Kidney epithelial cell (primary cell): ENCODE data around the gene TNNI3K. TPM values are rescaled to one million over a fixed set of nuclear protein-coding genes. Genes with fewer than 3 reads are reported as not detected.

Experiments
- DNase-seq: peaks from one replicate; pipeline ENCODE4 v3.0.0-alpha.2; 2010; ENCODE audit warnings: low read depth
- H3K27me3 ChIP-seq: 2 replicates; pipeline ENCODE4 v1.6.0; 2011; ENCODE audit warnings: low read length; ENCODE audit not compliant: control insufficient read depth, insufficient read depth
- H3K36me3 ChIP-seq: 2 replicates; pipeline ENCODE4 v1.5.1; 2011; ENCODE audit warnings: low read length; ENCODE audit not compliant: control insufficient read depth, insufficient read depth
- H3K4me3 ChIP-seq: 2 replicates; pipeline ENCODE4 v1.5.1; 2011; ENCODE audit warnings: low read depth, mild to moderate bottlenecking, control low read depth, low read length
- total RNA-seq: library from RNA; depleted of rRNA; stranded (reverse); fragments of >200 nt; gene quantifications from 2 replicates; pipeline ENCODE4 v1.2.3, GENCODE V29; 2015
- TF ChIP-seq, protein P1 (sequence below): IDR thresholded peaks from 2 replicates; pipeline ENCODE4 v1.5.1; 2011; ENCODE audit warnings: mild to moderate bottlenecking, moderate library complexity, low read length, control low read depth, inconsistent platforms; ENCODE audit not compliant: insufficient read depth, poor library complexity, severe bottlenecking

Gene TNNI3K
- total RNA-seq, 1 donor from 2014 or later, result not detected

DNA sequence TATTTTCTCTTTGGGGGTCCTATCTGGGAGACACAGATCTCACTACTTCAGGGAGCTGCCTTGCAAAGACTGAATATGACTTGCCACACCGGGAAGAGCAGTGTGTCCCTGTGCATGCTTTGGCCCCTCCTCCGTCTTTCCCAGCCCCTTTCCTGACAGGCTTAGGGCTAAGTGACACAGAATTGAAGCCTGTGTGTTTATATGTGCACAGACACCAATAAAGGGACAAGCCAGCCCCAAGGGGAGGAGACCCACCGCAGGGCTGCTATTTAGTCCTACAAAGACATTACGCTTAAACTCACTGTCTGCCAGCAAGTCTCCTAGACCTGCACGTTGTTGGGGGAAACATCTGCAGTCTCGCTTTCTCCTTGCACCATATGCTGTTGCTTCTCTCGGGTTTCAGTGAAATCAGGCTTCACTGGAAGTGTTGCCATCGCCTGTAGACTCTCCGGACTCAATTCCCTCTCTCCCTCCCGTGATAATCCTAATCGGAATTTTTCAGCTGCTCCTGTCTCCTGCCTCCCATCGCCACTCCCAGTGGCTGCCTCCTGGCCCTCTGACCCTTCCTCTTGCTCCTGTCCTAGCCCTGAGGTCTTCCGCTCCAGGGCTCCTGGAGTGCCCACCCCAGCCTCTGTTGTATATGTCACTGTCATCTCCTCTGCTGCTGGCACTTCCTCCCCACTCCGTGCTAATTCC is 335.8 kb downstream of the TNNI3K start:
- Histone ChIP-seq H3K36me3 (no peaks in the 10 kb centered on the region), H3K4me3 (no peak overlapping the region), H3K27me3 (peaks cover 3% of the 10 kb centered on the region)
- TF ChIP-seq, protein P1, sequence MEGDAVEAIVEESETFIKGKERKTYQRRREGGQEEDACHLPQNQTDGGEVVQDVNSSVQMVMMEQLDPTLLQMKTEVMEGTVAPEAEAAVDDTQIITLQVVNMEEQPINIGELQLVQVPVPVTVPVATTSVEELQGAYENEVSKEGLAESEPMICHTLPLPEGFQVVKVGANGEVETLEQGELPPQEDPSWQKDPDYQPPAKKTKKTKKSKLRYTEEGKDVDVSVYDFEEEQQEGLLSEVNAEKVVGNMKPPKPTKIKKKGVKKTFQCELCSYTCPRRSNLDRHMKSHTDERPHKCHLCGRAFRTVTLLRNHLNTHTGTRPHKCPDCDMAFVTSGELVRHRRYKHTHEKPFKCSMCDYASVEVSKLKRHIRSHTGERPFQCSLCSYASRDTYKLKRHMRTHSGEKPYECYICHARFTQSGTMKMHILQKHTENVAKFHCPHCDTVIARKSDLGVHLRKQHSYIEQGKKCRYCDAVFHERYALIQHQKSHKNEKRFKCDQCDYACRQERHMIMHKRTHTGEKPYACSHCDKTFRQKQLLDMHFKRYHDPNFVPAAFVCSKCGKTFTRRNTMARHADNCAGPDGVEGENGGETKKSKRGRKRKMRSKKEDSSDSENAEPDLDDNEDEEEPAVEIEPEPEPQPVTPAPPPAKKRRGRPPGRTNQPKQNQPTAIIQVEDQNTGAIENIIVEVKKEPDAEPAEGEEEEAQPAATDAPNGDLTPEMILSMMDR, result no peak
- no peak for DNase-seq

DNA sequence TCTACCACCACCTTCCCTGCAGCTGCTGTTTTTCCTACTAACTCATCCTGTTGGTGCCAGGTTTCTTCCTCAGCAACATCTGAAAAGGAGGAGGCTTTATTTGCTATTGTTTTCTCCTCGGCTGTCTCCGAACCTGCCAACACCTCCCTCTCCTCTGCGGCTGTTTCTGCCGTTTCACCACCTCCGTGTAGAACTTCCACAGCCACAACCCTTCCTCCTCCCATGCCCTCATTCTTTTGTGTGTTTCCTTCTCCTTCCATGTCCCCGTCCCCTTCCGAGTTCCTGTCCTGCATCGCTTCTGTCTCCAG is 336.3 kb downstream of the TNNI3K start:
- Histone ChIP-seq H3K27me3 (peaks cover 3% of the 10 kb centered on the region), H3K4me3 (no peak overlapping the region), H3K36me3 (no peaks in the 10 kb centered on the region)
- no peak for DNase-seq
- TF ChIP-seq, protein P1, result no peak

- Histone ChIP-seq H3K36me3 (no peaks in the 10 kb centered on the region), H3K4me3 (no peak overlapping the region), H3K27me3 (peaks cover 3% of the 10 kb centered on the region)
- no peak for DNase-seq
- TF ChIP-seq, protein P1, result no peak
Observed at GRCh38 chr1:74571891-74572290, 336.7 kb downstream of the TNNI3K start.

DNA sequence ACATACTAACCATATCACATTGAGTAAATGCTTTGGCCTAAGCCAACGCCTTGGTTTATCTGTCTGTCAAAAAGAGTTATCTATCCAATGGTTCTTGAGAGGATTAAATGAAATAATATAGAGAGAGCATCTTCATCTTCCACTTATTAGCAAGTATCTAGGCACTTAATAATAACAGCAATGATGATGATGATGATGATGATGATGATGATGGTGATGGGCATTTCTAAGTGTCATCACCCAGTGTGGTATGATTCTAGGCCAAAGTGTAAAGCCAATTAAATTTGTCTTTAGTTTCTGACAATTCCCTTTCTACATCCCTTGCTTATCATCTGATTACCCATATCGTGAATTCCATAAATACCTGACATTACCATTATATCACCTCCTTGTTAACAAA is 342.9 kb downstream of the TNNI3K start:
- H3K27me3 ChIP-seq, result no peaks in the 10 kb centered on the region
- DNase-seq, result no peak
- TF ChIP-seq, protein P1, result no peak
- no peaks in the 10 kb centered on the region for H3K36me3 ChIP-seq
- H3K4me3 ChIP-seq, result no peak overlapping the region

- Histone ChIP-seq H3K4me3 (no peak overlapping the region), H3K27me3 (no peaks in the 10 kb centered on the region), H3K36me3 (no peaks in the 10 kb centered on the region)
- DNase-seq, result no peak
- TF ChIP-seq, protein P1, result no peak
Observed at GRCh38 chr1:74579425-74579824, 344.2 kb downstream of the TNNI3K start.

DNA sequence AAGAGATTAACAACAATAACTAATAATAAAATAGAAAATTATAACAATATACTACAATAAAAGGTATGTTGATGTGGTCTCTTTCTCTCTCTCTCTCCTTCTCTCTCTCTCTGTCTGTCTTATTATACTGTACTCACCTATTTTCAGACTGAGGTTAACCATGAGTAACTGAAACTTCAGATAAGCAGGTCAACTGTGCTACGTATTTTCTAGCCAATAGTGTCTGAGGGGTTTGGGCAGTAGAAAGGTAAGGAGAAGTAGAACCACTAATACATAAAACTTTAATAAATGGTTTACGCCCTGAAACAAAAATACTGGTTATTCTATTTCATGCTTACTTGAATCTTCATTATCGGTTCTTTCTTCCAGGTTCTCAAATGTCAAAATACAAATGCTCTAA is 348.2 kb downstream of the TNNI3K start:
- TF ChIP-seq, protein P1, result no peak
- H3K4me3 ChIP-seq, result no peak overlapping the region
- no peaks in the 10 kb centered on the region for H3K36me3 ChIP-seq
- DNase-seq, result no peak
- no peaks in the 10 kb centered on the region for H3K27me3 ChIP-seq
